GM21786 (cell line): ENCODE results near the gene NTM.
A peak's percentile ranks its signal among the peaks of the same experiment; 100 is the strongest.

Source experiments
- ATAC-seq: cut with Tn5 transposase; IDR thresholded peaks from one replicate; pipeline ENCODE4 v1.9.1; 2021; ENCODE audit not compliant: unreplicated experiment

Gene NTM

DNA sequence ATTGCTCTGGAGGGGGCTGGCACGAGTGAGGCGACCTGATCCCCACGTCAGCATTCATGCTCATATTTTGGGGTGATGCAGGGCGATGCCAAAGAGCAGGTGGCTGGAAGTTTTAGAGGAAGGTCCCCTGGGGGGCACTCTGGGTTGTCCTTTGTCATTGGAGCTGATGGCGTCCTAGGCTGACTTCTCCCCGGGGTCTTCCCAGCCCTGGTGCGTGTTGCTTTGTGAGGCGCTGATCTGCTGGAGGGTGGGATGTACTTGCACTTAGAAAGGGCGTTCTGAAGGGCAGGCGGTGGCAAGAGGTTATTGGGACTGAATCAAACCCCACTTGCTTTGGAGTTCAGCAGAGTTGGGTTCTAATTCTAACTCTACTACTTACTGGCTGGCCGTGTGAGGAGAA lies 313.3 kb downstream of the NTM start:
- no peak for ATAC-seq

DNA sequence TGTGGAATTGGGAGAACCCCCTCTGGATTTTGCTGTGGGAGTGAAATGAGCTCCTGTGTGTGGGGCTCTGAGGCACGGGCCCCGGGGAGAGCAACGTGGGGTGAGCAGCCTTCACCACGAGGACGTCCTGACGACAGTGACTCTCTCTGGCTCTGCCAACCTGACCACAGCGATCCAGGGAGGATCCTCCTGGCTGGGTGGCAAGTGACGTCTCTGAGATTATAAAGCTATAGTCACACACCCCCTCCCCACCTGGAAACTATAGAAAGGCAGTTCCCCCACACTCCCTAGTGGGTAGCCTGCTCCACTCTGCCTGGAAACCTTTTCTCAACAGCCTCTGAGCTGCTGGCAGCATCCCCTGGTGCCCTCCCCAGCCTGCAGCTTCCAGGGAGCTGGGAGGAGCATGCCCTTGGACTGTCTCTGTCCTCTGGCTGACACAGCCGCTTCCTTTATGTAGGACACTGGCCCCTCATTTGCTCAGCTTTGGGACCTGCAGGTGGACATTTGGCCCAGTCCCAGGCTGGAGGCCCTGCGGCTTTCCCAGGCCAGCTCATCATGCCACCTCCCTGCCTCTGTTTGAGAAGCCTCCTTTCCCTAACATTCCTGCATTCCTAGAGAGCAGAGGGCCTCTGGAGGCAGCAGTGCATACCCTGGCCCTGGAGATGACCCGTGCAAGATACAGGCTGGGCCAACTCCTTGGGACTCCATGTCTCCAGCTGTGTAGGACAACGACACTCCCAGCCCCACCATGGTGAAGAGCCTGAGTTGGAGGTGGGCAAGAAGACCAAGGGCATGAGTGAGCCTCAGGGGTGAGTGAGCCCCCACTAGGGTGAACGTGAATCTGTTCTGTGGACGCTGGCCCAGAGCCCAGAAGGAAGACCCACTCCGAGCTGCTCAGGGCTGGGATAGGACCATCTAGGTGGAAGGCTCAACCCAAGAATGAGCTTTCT lies 314.0 kb downstream of the NTM start:
- no peak for ATAC-seq

DNA sequence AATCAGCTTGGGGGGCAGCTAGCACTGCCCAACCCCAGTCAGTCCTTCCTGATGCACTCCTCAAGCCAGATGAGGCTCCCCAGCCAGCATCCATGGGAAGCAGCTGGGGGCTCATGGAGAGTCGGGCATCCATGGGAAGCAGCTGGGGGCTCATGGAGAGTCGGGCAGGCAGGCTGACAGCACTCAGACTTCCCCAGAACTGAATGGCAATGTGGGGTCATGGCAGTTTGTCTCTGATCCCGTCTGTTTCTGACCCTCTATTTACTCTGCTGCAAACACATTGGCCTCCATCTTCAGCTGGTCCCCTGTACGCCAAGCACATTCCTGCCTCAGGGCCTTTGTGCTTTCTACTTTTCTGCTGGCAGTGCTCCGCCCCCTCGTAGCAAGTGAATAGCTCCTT lies 314.8 kb downstream of the NTM start:
- ATAC-seq = no peak

DNA sequence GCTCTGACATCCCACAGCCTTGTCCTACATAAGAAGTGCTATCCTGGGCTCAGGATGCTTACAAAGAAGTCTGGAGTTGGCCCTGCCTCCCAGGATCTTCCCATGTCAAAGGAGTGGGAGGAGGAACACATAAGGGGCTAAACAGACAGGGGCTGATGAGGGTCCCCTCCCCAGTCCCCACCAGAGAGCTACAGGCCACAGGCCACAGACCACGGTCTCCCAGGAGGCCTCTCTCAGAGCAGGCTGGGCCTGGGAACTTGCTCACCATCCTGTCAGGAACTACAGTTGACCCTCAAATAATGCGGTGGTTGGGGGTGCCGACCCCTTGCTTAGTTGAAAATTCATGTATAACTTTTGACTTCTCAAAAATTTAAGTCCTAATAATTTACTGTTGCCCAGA lies 315.5 kb downstream of the NTM start:
- no peak for ATAC-seq

DNA sequence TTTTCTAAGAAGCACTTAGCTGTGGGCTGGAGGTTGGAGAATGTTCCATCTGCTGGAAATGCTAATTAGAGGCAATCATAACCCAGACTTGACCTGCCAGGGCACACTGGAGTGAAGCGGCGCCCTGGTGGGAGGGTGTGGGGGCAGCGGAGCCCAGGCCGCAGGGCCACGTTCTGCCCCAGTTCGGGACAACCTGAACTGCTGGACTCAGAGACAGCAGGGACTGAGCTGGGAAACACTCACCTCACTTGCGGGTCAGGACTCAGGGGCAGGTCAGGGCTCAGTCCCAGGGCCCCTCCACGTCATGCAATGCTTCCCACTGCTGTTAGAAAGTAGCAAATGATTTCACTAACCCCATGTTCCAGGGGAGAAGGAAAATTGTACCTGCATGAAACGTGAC lies 316.4 kb downstream of the NTM start:
- no peak for ATAC-seq

DNA sequence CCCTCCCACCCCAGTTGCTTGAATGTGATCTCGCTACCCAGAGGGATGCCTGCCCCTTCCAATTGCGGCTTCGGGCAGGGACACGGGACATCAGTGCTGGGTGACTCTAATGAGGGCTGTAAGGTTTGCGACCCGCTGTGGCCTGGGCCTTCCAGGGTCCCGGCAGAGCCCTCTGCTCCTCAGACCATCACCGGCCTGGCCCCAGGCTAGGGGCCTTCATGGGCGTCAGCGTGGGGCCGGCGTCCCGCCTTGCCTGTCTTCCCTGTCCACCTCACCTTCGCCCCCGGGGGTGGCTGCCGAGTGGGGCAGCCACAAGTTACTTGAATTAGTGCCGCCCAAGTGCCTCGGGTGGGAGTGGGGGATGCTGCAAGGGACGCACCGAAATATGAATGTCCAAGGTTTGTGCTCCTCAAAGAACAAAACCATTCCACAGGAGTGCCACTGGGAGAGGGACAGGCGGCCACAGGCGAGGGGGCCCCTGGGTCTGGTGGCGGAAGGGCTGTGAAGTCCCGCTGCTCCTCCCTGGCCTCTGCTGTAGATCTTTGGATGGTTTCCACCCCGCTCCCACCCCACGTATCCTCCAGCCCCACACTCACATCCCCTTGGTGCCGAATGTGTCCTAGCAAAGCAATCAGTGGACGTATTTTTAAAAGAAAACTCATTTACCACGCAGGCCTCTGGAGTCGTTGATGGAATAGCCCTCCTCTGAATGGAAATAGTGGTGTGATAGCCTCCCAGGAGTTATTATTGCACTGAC lies 317.1 kb downstream of the NTM start:
- no peak for ATAC-seq

DNA sequence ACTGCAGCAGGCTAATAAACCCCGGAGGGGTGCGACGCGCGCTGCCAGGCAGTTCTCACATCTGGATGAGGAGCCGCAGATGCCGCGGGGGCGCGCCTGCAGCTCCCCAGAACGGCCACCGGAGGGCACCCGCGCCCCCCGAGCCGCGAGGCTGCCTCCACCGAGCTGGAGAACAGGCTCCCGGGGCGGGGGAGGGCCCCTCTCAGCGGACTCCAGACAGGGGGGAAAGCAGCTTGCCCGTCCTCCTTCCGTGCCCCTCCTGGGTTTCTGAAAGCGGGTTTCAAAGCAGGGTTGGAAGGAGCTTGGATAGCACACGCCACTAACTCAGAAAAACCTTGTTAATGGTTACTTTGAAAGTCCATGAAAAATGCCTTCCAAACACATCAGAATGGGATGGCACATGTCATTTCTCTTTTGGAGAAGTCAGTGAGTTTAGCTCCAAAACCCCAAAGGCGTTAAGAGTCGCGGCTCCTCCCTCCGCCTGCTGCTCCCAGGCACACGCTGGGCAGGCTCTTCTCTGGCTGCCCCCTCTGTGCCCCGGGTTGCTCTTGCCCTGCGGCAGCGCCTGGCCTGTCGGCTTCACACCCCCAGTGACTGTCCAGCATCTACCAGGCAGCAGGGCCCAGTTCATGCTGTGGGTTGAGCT lies 317.8 kb downstream of the NTM start:
- ATAC-seq = peak; percentile 77

DNA sequence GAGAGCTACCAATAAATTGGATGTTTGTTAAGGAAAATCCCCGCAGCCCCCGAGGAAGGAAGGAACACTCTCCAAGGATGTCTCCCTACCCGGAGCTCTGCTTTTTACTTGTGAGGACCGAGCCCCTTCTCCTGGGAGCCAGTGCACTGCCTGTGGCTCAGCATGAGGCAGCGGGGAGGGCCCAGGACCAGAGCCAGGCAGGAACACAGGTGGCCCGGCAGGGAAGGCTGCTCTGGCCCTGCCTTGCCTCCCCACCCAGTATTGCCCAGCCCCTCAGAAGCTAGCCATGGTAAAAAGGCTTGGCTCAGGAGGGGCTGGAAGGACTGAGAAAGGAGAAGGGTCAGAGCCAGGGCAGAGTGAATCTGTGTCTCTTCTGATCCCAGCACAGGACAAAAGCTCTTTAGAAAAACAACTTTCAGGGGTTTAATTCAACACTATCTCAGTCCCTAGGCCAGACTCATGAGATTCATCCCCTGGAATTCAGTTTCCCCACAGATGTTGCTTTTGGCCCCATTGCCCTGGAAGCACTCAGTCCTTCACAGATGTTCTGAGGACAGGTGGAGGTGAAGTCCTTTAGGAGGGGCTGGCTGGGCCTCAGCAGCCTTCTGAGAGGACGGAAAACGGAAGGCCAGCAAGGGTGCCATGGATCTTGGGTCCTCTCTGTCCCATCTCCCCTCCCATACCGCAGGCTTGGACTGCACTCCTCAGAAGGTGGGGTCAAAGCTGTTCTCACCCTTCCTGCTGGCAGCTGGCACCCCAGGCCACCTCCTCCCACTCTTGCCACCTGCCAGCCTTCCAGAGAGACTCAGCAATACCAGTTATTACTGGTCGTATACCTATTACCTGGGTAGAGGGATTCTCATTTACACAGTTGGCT lies 318.9 kb downstream of the NTM start:
- no peak for ATAC-seq

DNA sequence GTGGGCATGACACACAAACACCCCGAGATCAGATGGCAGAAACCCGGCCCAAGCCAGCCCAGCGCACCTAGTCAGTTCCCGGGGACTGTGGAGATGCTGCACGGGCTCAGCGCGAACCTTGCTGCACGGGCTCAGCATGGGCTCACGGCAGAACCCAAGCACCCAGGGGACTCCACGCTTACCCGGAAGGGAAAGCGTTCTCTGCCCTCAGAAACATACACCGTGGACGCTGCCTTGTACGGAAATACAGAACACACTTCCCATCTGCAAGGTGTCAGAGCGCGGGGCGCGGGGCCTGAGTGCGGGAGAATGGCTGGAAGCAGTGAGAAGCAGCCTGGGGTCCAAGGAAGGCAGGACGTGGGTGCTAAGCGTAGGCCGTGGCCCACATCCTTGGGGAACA lies 319.9 kb downstream of the NTM start:
- no peak for ATAC-seq

DNA sequence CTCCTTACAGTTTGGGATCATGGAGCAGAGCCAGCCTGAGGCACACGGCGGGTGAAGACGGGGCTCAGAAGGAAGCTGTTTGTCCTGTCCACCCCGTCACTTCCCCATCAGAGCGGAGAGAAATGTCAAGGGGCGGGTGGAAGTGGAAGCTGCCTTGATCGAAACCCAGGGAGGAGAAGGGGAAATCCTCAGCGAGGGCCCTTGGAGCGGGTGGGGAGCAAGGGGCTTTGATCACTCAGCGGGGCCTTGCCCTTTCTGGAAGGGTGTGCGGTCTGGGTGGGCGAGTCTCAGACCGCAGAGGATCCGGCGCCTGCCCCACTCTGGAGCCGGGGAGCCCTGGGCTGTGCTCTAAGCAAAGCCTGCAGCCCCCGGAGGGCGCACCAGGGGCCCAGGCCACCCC lies 320.4 kb downstream of the NTM start:
- no peak for ATAC-seq

DNA sequence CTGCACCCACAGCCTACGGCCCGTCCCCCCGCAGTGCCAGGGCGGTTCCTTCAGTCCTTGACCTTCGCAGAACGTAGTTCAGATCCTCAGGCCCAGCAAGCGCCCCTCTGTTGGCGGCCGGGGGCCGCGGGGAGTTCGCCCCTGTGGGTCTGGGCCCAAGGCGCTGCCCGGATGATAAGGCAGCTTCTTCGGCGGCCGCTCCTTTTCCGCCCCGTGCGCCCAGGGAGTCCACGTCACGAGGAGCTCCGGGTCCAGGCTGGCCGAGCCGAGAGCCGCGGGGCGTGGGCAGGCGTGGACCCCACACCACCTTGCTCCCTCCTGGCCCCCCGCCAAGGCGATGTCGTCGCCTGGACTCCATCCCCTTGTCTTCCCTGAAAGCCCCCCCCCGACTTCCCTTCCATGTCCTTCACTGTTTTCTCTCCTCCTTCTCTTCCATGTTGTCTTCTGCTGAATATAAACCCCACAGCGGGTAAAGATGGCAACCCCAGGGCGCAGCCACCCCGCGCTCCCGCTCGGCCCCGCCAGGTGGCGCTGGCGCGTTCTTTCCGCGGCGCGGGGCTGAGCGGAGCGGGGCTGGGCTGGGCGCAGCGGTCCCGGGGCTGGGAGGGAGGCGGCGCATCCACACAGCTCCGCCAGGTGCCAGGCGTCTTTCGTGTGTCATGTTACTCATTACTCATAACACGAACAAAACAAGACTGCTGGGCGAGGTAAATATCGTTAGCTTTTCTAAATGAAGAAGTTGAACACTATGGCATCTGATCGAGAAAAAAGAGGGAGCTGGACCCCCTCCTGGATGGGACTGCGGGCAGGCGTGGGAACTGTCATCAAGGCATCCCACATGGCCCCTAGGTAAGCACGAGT lies 321.0 kb downstream of the NTM start:
- no peak for ATAC-seq

DNA sequence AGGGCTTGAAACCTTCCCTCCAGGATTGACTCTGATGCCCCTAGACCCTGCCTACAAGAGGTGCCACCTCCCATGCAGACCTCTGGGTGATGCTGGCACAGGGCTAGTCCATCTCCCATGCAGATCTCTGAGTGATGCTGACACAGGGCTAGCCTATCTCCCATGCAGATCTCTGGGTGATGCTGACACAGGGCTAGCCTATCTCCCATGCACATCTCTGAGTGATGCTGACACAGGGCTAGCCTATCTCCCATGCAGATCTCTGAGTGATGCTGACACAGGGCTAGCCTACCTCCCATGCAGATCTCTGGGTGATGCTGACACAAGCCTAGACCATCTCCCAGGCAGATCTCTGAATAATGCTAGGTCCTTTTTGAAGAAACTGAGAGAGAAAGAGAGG lies 321.7 kb downstream of the NTM start:
- ATAC-seq = no peak

DNA sequence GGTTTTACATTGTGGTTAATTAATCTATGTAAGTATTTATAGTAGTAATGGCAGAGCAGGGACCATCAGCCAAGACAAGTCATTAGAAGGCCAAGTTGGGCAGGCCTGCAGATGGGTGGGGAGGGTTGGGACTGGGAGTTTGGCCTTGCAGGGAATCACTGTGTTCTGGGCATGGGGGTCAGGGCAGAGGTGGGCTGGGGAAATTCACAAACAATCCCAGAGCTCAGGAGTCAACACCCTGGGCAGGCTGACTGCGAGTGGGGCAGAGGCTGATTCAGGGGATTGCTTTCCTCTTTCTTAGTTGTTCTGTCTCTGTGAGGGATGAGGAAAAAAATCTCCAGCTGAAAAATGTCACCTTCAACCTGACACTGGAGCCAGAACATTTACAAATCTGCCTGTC lies 322.5 kb downstream of the NTM start:
- no peak for ATAC-seq

DNA sequence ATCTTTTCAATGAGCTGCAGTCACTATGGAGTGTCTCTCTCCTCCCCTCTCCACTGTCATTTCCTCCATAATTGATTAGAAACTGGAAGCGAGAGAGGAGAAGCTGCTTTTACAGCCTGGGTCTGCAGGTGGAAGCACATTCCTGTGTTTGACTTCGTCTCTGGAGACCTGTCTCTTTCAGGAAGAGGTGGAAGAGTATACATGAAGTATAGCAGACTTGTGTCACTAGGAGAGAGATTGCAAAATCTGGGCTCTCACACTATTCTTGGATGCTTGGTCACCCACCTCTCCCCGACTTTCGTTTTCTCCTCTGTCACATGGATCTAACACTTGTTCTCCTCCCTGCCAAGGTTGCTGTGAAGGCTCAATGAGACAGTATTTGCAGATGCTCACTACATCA lies 323.3 kb downstream of the NTM start:
- ATAC-seq = no peak

DNA sequence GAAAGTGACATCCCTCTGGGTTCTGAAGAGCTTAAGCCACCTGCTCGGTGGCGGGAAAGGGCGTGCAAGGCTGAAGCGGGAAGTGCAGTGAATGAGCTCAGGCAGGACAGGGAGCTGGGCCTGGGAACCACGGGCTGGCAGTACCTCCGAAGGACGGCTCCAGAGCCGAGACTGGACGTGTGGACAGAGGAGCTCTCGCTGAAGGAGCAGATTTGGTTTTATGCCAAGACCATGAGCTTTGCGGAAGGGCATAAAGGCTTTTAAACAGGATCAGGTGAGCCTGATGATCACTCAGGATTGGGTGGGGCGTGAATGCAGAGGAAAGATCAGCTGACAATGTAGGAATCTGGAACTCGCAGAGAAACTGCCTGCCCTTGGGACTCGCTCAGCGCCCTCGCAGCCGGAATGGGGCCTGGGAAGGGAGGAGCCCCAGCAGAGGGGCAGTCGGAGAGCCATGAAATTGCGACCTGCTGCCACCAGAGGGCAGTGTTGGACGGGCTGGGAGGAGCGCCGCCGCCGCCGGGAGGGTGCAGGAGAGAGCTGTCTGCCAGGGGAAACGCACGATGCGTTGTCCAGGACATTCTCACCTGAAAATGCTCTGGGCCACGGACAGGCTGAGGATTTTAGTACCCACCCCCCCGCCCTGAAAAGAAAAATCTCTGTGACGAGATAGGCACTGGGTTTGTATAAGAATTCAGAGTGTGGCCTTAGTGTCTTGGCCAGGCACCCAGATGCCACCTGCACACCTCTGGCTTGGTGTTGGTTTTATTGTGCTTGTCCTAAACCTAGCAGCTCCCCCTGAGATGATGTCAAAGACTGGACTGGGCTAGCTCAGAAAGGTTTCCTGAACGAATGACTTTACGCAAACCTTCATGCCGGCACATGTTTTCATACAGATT lies 324.4 kb downstream of the NTM start:
- peak; percentile 92 for ATAC-seq

DNA sequence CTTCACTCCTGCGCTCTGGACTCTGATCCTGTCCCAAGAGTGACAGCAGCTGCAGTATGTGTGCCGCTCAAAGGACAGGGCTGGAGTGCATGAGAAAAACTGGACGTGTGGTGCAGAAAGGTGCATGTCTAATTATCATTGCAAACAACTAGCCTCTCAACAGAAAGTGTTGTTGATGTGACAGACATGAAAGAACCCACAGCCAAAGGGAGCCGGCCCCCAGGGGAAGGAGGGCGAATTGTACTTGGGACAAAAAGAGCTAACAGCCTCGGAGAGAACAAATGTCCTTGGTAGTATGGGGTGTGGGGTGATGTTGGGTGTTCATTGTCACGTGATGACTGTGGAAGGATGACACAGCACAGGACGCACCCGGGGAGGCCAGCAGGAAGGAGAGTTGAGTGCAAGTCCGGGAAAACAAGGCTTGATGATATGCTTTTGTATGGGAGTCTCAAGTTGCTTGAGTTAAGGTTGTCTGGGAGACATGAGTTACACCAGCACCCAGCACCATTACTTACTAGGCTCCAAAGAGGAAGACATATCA lies 325.5 kb downstream of the NTM start:
- ATAC-seq = no peak

DNA sequence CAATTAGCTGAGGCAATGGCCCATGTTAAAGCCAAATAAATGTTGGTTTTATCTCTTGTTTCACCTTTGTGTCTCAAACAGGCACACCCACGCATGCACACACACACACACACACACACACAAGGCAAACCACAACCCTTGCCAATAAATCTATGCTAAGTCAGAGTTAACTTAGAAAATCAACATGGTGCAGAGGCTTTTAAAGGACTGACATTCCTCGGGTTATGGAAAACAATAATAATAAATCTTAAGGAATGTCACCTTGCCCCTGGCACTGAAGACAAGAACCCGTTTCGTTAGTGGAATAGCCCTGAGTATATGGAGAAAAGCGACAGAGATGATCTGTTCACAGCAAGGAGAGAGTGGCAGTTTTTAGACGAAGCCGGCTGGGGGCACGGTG lies 326.3 kb downstream of the NTM start:
- ATAC-seq = no peak

DNA sequence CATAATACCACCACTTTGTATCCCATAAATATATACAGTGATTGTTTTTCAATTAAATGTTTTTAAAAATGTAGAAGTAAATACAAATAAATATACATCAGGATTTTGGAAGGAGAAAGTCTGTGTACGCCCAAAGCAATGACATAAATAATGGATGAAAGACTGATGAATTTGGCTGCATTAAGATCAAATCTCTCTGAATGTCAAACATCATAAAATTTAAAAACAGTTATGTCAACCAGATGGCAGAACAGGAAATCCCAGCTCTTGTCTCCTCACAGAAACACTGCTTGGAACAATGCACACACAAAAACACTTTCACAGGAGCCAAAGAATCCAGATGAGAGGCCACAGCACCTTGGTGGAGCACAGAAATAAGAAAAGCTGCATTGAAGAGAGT lies 332.9 kb downstream of the NTM start:
- no peak for ATAC-seq

DNA sequence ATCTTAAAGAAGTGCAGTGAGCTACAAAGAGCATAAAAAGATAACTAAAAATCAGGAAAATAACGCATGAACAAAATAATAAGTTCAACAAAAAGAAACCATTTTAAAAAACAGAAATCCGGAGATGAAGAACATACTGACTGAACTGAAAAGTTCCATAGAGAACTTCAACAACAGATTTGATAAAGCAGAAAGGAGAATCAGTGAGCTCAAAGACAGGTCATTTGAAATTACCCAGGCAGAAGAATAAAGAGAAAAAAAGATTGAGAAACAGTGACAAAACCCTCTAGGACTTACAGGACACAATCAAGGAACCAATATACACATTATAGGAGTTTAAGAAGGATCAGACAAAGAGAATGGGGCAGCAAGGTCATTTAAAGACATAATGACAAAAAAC lies 334.3 kb downstream of the NTM start:
- no peak for ATAC-seq
